CD8-positive, alpha-beta memory T cell (primary cell): ENCODE results near the gene ALKAL2. TPM values are rescaled to one million over a fixed set of nuclear protein-coding genes. Genes with fewer than 3 reads are reported as not detected.

Experiments
- CTCF ChIA-PET: fragments of 350-600 bp; sonication (Branson Sonifier 250); formaldehyde crosslinking; loops from one replicate; lab custom pipeline; 2021; ENCODE audit warnings: antibody characterized with exemption; lab: Charles Lee
- POLR2A ChIA-PET: fragments of 350-600 bp; sonication (Branson Sonifier 250); formaldehyde crosslinking; loops from one replicate; lab custom pipeline; 2021; ENCODE audit warnings: antibody characterized with exemption; lab: Charles Lee
- DNase-seq, 5 donors: peaks; one replicate each; pipeline versions ENCODE4 v3.0.0 to v3.0.0-alpha.2; 2020 to 2022; ENCODE audit warnings: mixed read lengths in 1 of 5
- H3K27ac ChIP-seq: one replicate; pipeline ENCODE4 v1.7.0; 2013; ENCODE audit warnings: low read depth, mild to moderate bottlenecking, low read length, moderate library complexity
- H3K27me3 ChIP-seq: 2 replicates; pipeline ENCODE4 v1.7.0; 2013; ENCODE audit warnings: low read length, mild to moderate bottlenecking; ENCODE audit not compliant: insufficient read depth, poor library complexity, severe bottlenecking
- H3K36me3 ChIP-seq: 2 replicates; pipeline ENCODE4 v1.7.0; 2013; ENCODE audit warnings: mild to moderate bottlenecking, low read length, moderate library complexity; ENCODE audit not compliant: insufficient read depth
- H3K4me1 ChIP-seq: 2 replicates; pipeline ENCODE4 v1.7.0; 2013; ENCODE audit warnings: mild to moderate bottlenecking, low read length, moderate library complexity; ENCODE audit not compliant: insufficient read depth
- H3K4me3 ChIP-seq: 2 replicates; pipeline ENCODE4 v1.7.0; 2013; ENCODE audit warnings: mild to moderate bottlenecking, low read length
- H3K9me3 ChIP-seq: 2 replicates; pipeline ENCODE4 v1.7.0; 2013; ENCODE audit warnings: mild to moderate bottlenecking, low read length
- H3K27ac Mint-ChIP-seq, 8 donors: one replicate each; pipeline ENCODE4 v1.8.0; 2020 to 2021; ENCODE audit warnings: mixed read lengths in 8 of 8, mild to moderate bottlenecking in 6 of 8, inconsistent platforms in 3 of 8, moderate library complexity in 3 of 8
- H3K27me3 Mint-ChIP-seq, 2 donors: one replicate each; pipeline ENCODE4 v1.8.0; 2020 to 2021; ENCODE audit warnings: mixed read lengths in 2 of 2, mild to moderate bottlenecking in 1 of 2, moderate library complexity in 1 of 2
- H3K36me3 Mint-ChIP-seq, 3 donors: one replicate each; pipeline ENCODE4 v1.8.0; 2020 to 2021; ENCODE audit warnings: mixed read lengths in 3 of 3, inconsistent platforms in 1 of 3, mild to moderate bottlenecking in 1 of 3
- H3K4me1 Mint-ChIP-seq, 3 donors: one replicate each; pipeline ENCODE4 v1.8.0; 2020 to 2021; ENCODE audit warnings: mixed read lengths in 3 of 3, inconsistent platforms in 1 of 3, mild to moderate bottlenecking in 1 of 3
- H3K4me3 Mint-ChIP-seq, 7 donors: one replicate each; pipeline ENCODE4 v1.8.0; 2020 to 2021; ENCODE audit warnings: mixed read lengths in 7 of 7, mild to moderate bottlenecking in 6 of 7, moderate library complexity in 4 of 7, inconsistent platforms in 2 of 7
- H3K9me3 Mint-ChIP-seq, 5 donors: one replicate each; pipeline ENCODE4 v1.8.0; 2020 to 2022; ENCODE audit warnings: mixed read lengths in 5 of 5, mild to moderate bottlenecking in 3 of 5, moderate library complexity in 2 of 5, inconsistent platforms in 1 of 5
- polyA plus RNA-seq: library from polyadenylated mRNA; unstranded; fragments of 300-500 nt; fragmentation: Illumina TruSeq; gene quantifications from one replicate; pipeline ENCODE4 v1.2.3, GENCODE V29; 2021
- total RNA-seq, 2 experiments: library from RNA; stranded (reverse); gene quantifications; one replicate each; pipeline ENCODE4 v1.2.3, GENCODE V29; 2021

Gene ALKAL2
- total and polyA plus RNA-seq, 3 experiments from 2014 or later: not detected

GRCh38 chr2:309954-310510 lies 22.1 kb upstream of the ALKAL2 start:
- Histone ChIP-seq H3K27me3 (no peaks in the 10 kb centered on the region), H3K27ac (no peak overlapping the region), H3K9me3 (no peaks in the 10 kb centered on the region), H3K36me3 (no peaks in the 10 kb centered on the region), H3K4me3 (no peak overlapping the region), H3K4me1 (no peaks in the 10 kb centered on the region)
- no peaks in the 10 kb centered on the region for H3K4me1 Mint-ChIP-seq
- H3K27me3 Mint-ChIP-seq: peaks cover 0 to 11% of the 10 kb centered on the region in 2 donors
- no peak overlapping the region for H3K27ac Mint-ChIP-seq
- POLR2A ChIA-PET: no interaction called here
- CTCF ChIA-PET: no interaction called here
- H3K9me3 Mint-ChIP-seq: no peaks in the 10 kb centered on the region
- no peak for DNase-seq
- H3K36me3 Mint-ChIP-seq: no peaks in the 10 kb centered on the region
- H3K4me3 Mint-ChIP-seq: no peak overlapping the region

- H3K27me3 Mint-ChIP-seq: peaks cover 0 to 11% of the 10 kb centered on the region in 2 donors
- Histone ChIP-seq H3K27me3 (no peaks in the 10 kb centered on the region), H3K27ac (no peak overlapping the region), H3K4me1 (no peaks in the 10 kb centered on the region), H3K4me3 (no peak overlapping the region), H3K9me3 (no peaks in the 10 kb centered on the region), H3K36me3 (no peaks in the 10 kb centered on the region)
- H3K9me3 Mint-ChIP-seq: no peaks in the 10 kb centered on the region
- H3K27ac Mint-ChIP-seq: peak overlapping the region in 2 of 8 donors; percentile 1 to 76
- no peak for DNase-seq
- H3K4me1 Mint-ChIP-seq: no peaks in the 10 kb centered on the region
- no peaks in the 10 kb centered on the region for H3K36me3 Mint-ChIP-seq
- H3K4me3 Mint-ChIP-seq: no peak overlapping the region
- ChIA-PET POLR2A (no interaction called here), CTCF (no interaction called here)
These were observed 21.5 kb upstream of the ALKAL2 start for GRCh38 chr2:309148-309953.

GRCh38 chr2:305366-305765 lies 17.5 kb upstream of the ALKAL2 start:
- H3K4me1 ChIP-seq: no peaks in the 10 kb centered on the region
- ChIA-PET POLR2A (no interaction called here), CTCF (no interaction called here)
- H3K9me3 Mint-ChIP-seq: peaks cover 0 to 10% (median 3%) of the 10 kb centered on the region in 5 donors
- H3K27ac Mint-ChIP-seq: no peak overlapping the region
- no peaks in the 10 kb centered on the region for H3K9me3 ChIP-seq
- no peaks in the 10 kb centered on the region for H3K4me1 Mint-ChIP-seq
- peaks cover 0 to 10% of the 10 kb centered on the region in 2 donors for H3K27me3 Mint-ChIP-seq
- peaks cover 0 to 5% (median 0%) of the 10 kb centered on the region in 3 donors for H3K36me3 Mint-ChIP-seq
- no peak for DNase-seq
- no peaks in the 10 kb centered on the region for H3K27me3 ChIP-seq
- no peak overlapping the region for H3K27ac ChIP-seq
- no peak overlapping the region for H3K4me3 Mint-ChIP-seq
- H3K4me3 ChIP-seq: no peak overlapping the region
- no peaks in the 10 kb centered on the region for H3K36me3 ChIP-seq

GRCh38 chr2:296354-296753 lies 8.5 kb upstream of the ALKAL2 start:
- Mint-ChIP-seq H3K4me1 (no peaks in the 10 kb centered on the region), H3K27me3 (peaks cover 18 to 59% of the 10 kb centered on the region in 2 donors), H3K36me3 (peaks cover 0 to 9% (median 1%) of the 10 kb centered on the region in 3 donors), H3K4me3 (no peak overlapping the region), H3K9me3 (peaks cover 0 to 17% (median 2%) of the 10 kb centered on the region in 5 donors), H3K27ac (no peak overlapping the region)
- ChIA-PET POLR2A (no interaction called here), CTCF (no interaction called here)
- H3K27ac ChIP-seq: no peak overlapping the region
- DNase-seq: no peak
- H3K4me1 ChIP-seq: no peaks in the 10 kb centered on the region
- H3K4me3 ChIP-seq: no peak overlapping the region
- no peaks in the 10 kb centered on the region for H3K27me3 ChIP-seq
- no peaks in the 10 kb centered on the region for H3K9me3 ChIP-seq
- H3K36me3 ChIP-seq: no peaks in the 10 kb centered on the region

GRCh38 chr2:295090-295489 lies 7.2 kb upstream of the ALKAL2 start:
- no peak overlapping the region for H3K27ac ChIP-seq
- peaks cover 28 to 64% of the 10 kb centered on the region in 2 donors for H3K27me3 Mint-ChIP-seq
- H3K4me1 ChIP-seq: peaks cover 2% of the 10 kb centered on the region
- no peak overlapping the region for H3K4me3 Mint-ChIP-seq
- CTCF ChIA-PET: no interaction called here
- H3K9me3 ChIP-seq: no peaks in the 10 kb centered on the region
- peaks cover under 1 to 2% (median 1%) of the 10 kb centered on the region in 3 donors for H3K4me1 Mint-ChIP-seq
- peaks cover 0 to 7% (median 2%) of the 10 kb centered on the region in 5 donors for H3K9me3 Mint-ChIP-seq
- no peaks in the 10 kb centered on the region for H3K36me3 ChIP-seq
- POLR2A ChIA-PET: no interaction called here
- H3K27ac Mint-ChIP-seq: peak overlapping the region in 1 of 8 donors; percentile 10
- peaks cover 3% of the 10 kb centered on the region for H3K27me3 ChIP-seq
- H3K4me3 ChIP-seq: no peak overlapping the region
- no peak for DNase-seq
- peaks cover 0 to 4% (median 1%) of the 10 kb centered on the region in 3 donors for H3K36me3 Mint-ChIP-seq

GRCh38 chr2:290090-290722 lies 2.3 kb upstream of the ALKAL2 start:
- Histone ChIP-seq H3K27ac (no peak overlapping the region), H3K4me1 (peaks cover 14% of the 10 kb centered on the region), H3K4me3 (peak overlapping the region; percentile 56), H3K27me3 (peaks cover 14% of the 10 kb centered on the region), H3K9me3 (no peaks in the 10 kb centered on the region), H3K36me3 (no peaks in the 10 kb centered on the region)
- Mint-ChIP-seq H3K9me3 (no peaks in the 10 kb centered on the region), H3K4me1 (peaks cover 8 to 16% (median 13%) of the 10 kb centered on the region in 3 donors), H3K4me3 (peak overlapping the region; percentile 23 to 87 (median 69)), H3K27ac (peak overlapping the region in 1 of 8 donors; percentile 24), H3K36me3 (no peaks in the 10 kb centered on the region), H3K27me3 (peaks cover 13 to 44% of the 10 kb centered on the region in 2 donors)
- peak; percentile 18 to 64 (median 29) for DNase-seq
- CTCF ChIA-PET: interaction anchor here (0.8 to 2.3 kb wide), 11 partner anchors 10 to 347 kb away, joined by 3 to 7 read pairs (median 4); no protein-coding TSS in a partner anchor
- POLR2A ChIA-PET: no interaction called here

- Mint-ChIP-seq H3K4me1 (peaks cover 8 to 16% (median 13%) of the 10 kb centered on the region in 3 donors), H3K27me3 (peaks cover 13 to 39% of the 10 kb centered on the region in 2 donors), H3K36me3 (no peaks in the 10 kb centered on the region), H3K4me3 (peak overlapping the region; percentile 68 to 87 (median 75)), H3K27ac (peak overlapping the region in 1 of 8 donors; percentile 38), H3K9me3 (no peaks in the 10 kb centered on the region)
- no peaks in the 10 kb centered on the region for H3K9me3 ChIP-seq
- H3K4me3 ChIP-seq: peak overlapping the region; percentile 56
- CTCF ChIA-PET: interaction anchor here (0.9 to 2.3 kb wide), 9 partner anchors 9 to 348 kb away, joined by 3 to 7 read pairs (median 4); no protein-coding TSS in a partner anchor
- H3K27me3 ChIP-seq: peaks cover 14% of the 10 kb centered on the region
- H3K27ac ChIP-seq: no peak overlapping the region
- no peaks in the 10 kb centered on the region for H3K36me3 ChIP-seq
- POLR2A ChIA-PET: no interaction called here
- DNase-seq: peak in 1 of 5 donors; percentile 17
- peaks cover 14% of the 10 kb centered on the region for H3K4me1 ChIP-seq
These were observed 1.6 kb upstream of the ALKAL2 start for GRCh38 chr2:289362-290089.
